NCI-H1092 treated with DMSO at 0.1 percent for 48 hours (cell line): ENCODE measurements around the gene RNF224.
"Not testable (repeated sequence)": the region's sequence is repeated elsewhere in the genome, so short reads cannot be mapped to it uniquely, and the experiment has no call there.

ENCODE experiments used
- DNase-seq: peaks from one replicate; lab custom pipeline; 2025; lab: John Stamatoyannopoulos, UW

RNF224 gene

DNA sequence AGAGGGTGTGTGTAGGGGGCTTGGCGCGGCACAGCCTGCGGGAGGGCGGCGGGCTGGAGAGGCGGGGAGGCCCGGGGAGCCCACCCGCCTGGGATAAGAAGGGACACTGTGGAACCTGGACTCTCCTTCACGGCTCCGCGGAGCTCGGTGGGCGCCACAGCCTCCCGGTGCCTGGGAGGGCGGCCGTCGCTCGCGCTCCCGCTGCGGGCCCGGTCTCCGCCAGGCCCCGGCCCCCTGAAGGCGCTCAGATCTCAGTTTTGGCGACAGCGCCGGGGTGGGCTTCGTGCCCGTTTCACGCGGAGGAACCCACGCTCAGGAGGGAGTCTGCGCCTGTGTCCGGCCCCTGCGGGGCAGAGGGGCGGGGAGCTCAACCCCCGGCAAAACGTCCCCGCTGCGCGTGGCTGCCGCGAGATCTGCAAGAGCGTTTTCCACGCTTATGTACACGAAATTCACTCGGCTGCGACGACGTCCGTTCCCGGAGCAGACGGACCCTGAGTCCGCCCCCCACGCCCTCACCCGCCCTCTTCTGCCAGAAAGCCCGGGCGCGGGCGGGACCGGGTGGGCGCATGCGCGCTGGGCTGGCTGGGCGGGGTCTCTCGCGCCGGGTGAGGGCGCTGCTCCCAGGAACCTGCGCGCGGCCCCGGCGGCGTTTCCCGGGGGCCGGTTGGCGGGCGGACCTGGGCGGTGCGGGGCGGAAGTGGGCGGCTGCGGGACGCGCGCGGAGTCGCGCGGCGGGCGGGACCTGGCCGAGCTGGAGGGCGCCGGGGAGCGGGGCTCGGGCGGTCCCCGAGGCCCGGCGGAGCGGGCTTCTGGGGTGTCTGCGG is 27.5 kb downstream of the RNF224 start, which contains the start of gene NELFB:
NELFB (plus strand) TSS at position 704 of the 824 bp plus-strand sequence.
- DNase-seq: peak; percentile 90

DNA sequence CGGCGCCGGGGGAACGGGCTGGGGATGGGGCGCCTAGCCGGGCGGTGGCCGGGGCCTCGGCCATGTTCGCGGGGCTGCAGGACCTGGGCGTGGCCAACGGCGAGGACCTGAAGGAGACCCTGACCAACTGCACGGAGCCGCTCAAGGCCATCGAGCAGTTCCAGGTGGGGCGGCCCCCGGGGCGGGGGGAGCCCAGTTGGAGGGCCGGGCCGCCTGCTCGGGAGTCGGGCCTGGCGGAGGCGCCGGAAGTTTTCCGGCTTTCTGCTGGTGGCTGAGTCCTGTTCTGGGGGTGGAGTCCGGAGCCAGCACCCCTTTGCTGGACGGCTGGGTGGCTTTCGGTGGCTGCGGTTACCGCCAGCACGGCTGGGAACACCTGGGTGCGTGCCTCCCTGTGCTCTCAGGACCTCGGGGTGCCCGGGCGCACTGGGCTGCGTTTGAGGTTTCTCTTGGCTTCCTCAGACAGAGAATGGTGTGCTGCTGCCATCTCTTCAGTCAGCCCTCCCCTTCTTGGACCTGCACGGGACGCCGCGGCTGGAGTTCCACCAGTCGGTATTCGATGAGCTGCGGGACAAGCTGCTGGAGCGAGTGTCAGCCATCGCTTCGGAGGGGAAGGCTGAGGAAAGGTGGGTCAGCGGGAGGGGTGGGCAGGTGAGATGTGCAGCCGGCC is 28.3 kb downstream of the RNF224 start:
- DNase-seq: no peak

DNA sequence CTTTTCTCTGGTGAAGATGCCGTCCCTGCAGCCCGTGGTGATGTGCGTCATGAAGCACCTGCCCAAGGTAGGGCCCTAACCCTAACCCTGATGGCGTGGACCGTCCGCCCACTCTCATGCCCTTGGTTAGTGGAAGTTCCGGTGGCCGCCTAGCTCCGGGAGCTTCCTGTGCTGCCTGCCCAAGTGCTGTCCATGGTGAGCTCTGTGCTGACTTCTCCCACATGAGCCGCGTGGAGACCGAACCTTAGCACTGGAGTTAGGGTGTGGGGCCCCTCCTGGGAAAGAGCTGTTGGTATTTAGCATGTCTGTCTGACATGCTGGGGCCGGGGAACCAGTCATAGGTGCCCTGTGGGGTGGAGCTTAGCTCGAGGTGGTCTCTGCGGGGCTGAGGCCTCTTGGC is 29.1 kb downstream of the RNF224 start:
- no peak for DNase-seq

DNA sequence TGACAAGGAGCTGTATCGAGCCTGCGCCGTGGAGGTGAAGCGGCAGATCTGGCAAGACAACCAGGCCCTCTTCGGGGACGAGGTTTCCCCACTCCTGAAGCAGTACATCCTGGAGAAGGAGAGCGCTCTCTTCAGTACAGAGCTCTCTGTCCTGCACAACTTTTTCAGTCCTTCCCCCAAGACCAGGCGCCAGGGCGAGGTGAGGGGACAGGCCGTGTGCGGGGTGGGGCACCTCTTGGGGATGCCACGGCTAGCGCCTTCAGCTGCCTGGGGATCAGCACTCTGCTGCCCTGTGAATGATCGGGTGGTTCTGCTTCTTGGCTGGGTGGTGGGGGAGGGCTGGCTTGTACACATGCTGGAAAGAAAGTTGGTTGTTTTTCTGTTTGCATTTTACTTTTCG is 29.6 kb downstream of the RNF224 start:
- no peak for DNase-seq

DNA sequence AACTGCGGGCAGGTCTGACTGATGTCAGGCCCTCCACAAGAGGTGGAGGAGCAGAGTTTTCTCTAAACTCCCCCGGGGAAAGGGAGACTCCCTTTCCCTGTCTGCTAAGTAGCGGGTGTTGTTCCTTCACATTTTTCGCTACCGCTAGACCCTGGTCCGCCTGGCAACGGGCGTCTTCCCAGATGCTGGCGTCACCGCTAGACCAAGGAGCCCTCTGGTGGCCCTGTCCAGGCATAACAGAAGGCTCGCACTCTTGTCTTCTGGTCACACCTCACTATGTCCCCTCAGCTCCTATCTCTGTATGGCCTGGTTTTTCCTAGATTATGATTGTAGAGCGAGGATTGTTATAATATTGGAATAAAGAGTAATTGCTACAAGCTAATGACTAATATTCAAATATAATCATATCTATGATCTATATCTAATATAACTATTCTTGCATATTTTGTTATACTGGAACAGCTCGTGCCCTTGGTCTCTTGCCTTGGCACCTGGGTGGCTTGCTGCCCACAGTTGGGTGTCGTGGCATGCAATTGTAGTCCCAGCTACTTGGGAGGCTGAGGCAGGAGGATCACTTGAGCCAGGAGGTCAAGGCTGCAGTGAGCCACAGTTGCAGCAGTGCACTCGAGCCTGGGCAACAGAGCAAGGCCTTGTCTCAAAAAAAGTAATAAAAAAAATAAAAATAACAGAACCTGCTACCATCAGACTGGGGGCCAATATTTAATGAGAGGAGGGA is 35.0 kb downstream of the RNF224 start:
- not testable (repeated sequence) for DNase-seq

DNA sequence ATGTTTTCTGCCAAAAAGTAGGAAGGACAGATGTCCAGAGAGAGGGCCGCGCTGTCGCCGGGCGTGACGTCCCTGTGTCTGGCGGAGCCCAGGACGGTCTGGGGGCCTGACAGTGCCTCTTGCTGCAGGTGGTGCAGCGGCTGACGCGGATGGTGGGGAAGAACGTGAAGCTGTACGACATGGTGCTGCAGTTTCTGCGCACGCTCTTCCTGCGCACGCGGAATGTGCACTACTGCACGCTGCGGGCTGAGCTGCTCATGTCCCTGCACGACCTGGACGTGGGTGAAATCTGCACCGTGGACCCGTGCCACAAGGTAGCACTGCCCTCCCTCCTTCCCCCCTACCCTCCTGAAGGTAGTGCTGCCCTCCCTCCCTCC is 35.6 kb downstream of the RNF224 start:
- no peak for DNase-seq

DNA sequence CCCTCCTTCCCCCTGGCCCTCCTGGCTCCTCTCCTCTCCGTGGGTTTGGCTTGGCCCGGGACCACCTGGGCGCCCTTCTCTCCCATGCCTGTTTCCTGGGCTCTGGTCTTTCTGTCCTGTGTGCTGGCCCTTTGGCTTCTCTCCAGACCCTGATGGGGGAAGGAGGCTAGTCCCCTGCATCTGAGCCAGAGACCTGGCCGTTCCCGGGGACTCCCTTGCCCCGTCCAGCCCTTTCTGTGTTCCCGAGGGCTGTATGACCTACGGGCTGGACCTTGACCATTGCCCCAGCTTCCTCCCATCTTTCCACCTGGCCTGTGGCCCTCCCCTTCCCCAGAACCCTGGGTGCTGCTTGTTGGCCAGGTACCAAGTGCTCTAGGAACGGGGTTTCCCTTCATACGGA is 36.2 kb downstream of the RNF224 start:
- DNase-seq: no peak

DNA sequence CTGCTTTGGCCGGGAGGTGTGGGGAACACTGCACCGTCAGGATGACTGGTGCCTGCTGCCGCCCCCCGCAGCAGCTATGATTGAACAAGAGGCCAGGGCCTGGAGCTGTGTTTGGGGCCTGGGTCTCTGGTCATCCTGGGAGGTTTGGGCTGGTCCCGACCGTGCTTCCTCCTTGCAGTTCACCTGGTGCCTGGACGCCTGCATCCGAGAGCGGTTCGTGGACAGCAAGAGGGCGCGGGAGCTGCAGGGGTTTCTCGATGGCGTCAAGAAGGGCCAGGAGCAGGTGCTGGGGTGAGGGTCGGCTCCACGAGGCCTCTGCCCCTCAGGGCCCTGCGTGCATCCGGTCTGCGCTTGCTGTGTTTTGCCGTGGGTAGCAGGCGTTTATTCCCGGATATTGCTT is 36.8 kb downstream of the RNF224 start:
- DNase-seq: no peak

DNA sequence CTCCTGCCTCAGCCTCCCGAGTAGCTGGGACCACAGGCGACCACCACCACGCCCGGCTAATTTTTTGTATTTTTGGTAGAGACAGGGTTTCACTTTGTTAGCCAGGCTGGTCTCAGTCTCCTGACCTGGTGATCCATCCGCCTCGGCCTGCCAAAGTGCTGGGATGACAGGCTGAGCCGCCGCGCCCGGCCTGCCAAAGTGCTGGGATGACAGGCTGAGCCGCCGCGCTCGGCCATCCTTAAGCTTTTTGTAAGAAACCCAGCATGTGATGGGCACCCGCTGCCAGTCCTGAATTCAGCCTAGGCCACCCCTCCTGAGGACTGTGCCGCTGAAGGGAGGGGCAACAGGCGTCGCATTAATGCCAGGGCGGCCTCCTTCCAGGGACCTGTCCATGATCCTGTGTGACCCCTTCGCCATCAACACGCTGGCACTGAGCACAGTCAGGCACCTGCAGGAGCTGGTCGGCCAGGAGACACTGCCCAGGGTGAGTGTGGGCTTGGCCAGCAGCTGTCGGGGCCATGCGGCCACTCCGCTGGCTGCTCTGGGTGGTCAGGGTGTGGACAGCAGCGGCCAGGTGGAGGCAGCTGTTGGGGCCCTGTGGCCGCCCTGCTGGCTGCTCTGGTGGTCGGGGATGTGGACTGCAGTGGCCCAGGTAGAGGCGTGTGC is 38.3 kb downstream of the RNF224 start:
- no peak for DNase-seq

DNA sequence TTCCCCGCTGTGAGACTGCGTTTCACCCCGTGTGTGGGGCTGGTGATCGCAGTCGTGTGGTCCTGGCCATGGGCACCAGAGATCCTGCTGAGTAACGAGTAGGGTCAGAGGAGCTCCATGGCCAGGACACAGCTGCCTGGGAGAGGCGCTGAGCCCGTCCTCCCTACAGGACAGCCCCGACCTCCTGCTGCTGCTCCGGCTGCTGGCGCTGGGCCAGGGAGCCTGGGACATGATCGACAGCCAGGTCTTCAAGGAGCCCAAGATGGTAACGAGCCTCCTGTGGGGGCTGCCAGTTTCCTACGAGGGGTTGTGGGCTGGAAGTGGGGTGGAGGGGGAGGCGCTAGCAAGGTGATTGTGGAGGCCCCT is 38.8 kb downstream of the RNF224 start:
- no peak for DNase-seq

DNA sequence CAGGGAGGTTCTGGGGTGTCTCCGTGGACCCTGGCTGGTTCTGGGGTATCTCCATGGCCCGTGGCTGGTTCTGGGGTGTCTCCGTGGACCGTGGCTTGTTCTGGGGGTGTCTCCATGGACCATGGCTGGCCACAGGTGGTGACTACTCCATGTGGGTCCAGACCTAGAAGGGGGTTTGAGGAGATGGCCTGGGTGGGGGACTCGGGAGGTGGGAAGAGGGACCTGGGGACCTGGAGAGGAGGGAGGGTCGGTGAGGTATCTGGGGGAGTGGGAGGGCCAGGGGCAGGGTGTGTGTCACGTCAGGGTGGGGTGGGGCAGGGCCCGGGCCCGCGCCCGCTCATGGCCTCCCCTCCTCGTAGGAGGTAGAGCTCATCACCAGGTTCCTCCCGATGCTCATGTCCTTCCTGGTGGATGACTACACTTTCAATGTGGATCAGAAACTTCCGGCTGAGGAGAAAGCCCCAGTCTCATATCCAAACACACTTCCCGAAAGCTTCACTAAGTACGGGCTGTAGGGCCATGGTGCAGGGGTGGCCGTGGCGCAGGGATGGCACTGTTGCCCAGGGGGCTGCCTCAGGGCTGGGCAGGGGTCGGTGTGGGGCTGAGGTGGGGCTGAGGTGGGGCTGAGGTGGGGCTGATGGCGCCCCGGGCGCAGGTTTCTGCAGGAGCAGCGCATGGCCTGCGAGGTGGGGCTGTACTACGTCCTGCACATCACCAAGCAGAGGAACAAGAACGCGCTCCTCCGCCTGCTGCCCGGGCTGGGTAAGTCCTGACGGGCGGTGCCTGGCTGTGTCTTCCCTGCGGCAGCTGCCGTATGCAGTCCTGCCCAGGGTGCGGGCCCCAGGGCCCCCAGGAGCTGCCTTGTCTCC is 39.5 kb downstream of the RNF224 start:
- DNase-seq: no peak

DNA sequence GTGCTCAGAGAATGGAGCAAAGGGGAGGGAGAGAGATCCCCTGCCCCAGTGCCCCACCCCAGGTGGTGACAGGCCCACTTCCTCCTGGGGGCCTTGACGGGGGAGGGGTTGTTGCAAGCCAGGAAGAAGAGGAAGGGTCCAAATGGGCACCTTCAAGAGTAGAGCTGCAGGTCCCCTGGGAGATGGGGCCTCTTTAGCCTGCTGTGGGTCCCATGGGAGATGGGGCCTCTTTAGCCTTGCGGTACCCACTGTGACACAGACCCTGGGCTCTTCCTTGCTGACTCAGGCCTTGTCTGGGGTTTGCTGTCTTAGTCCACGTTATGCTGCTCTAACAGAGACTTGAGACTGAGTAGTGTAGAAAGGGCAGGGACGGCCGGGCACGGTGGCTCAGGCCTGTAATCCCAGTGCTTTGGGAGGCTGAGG is 40.6 kb downstream of the RNF224 start:
- no peak for DNase-seq

DNA sequence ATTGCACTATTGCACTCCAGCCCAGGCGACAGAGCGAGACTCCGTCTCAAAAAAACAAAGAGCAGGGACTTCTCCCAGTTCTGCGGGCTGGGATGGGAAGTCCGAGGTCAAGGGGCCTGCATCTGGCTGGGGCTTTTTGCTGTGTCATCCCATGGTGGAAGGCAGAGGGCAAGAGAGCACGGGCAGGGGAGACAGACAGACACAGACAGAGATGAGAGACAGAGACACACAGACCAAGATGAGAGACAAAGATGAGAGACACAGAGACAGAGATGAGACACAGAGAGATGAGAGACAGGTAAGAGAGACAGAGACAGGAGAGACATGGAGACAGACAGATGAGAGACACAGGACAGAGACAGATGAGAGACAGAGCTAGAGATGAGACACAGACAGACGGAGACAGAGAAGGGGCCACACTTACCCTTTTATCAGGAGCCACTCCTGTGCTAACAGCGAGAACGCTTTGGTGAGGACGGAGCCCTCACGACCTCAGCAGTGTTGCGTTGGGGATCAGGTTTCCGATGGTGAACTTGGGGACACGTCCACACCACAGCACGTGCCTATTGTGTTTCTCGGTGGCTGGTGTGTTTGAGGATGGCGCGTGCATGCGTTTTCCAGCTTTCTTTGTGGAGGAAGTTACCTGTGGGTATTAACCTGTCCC is 41.4 kb downstream of the RNF224 start:
- DNase-seq: no peak

DNA sequence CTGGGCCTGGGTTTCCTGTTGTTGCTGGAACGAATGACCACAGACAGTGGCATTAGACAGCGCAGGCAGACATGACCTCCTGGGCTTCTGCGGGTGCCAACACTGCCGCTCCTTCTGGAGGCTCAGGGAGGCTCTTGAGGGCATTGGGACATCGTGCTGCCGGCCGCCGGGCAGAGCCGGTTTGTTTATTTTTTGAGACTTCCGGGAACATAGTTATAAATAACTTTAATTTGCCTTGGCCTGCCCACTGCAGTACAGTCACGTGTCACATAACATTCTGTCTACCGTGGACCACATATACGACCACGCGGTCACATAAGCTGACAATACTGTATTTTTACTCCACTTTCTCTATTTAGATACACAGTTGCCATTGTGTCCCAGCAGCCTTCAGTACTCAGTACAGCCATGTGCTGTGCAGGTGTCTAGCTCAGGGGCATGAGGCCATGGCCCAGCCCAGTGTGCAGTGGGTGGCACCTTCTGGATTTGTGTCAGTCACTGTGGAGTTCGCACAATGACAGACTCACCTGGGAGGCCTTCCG is 42.0 kb downstream of the RNF224 start:
- DNase-seq: no peak

DNA sequence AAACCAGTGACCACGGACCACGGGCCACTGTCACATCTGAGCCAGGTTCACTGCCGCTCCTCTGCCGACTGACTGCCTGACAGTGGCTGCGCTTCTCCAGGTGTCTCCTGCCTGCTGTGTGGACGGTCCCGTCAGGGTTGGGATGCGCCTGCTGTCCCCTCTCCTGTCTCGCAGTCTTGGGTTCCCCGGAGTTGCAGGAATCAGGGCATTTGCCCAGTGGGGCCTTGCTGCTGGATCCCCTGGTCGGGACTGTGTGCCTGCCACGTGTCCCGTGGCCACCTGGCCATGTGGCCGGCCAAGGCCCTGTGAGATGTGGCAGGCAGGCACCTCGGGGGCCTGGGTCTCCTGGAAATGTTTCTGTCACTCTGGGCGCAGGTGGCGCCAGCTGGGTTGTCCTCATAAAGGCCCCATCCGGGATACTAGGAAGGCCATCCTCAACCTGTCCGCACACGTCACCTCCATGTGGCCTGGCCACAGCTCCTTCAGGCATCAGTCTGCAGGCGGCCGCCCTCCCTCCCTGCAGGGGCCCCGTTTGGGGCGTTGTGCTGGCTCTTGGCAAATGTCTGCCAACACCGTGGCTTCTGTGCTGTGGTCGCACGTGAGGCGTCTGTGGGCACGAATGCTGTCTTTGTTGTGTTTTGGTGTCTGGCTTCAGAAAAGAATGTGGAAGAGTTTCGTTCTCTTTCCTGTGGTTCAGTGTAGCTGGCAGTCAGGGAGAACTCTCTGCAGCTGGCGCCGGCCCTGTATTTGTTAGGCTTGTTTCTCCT is 43.8 kb downstream of the RNF224 start:
- no peak for DNase-seq

DNA sequence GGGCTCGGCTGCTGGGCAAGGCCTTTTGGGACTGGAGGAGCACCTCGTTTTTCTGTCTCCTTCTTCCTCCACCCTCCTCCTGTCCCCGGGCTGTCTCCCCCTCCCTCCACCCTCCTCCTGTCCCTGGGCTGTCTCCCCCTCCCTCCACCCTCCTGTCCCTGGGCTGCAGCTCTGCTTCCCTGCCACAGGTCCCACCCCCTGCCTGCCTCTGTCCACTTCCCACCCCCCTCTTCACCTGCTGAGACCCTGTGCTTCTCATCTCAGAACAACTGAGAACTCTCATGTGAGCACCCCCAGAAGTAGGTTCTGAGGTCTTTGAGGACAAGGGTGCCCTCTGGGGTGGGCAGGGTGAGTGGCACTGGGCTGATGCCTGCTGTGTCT is 44.4 kb downstream of the RNF224 start:
- no peak for DNase-seq

DNA sequence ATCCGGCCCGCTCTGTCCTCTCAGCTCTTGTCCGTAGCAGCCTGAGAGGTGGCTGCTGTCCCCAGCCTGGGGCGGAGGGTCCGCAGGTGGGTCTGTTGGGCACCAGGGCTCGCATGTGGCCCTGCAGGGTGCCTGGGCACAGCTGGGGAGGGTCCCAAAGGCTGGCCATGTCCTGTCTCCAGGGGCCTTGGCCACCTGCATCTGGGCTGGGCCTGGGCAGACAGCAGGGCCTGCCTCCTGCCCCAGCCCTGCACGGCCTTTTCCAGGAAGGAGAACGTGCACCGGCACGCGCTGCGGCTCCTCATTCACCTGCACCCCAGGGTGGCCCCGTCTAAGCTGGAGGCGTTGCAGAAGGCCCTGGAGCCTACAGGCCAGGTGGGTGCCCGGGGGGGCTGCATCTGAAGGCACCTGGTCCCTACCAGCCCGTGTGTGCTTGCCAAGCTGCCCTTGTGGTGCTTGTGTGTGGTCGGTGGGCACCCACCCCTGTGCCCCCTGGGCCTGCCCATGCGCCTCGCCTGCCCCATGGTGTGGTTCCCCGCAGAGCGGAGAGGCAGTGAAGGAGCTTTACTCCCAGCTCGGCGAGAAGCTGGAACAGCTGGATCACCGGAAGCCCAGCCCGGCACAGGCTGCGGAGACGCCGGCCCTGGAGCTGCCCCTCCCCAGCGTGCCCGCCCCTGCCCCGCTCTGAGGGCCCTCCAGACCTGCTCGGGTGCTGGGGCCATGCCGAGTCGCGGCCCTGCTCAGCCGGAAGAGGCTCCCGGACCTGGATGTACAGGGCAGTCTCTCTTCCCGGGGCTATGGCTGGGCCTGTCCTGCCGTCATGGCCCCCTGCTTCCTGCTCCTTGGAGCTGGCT is 45.2 kb downstream of the RNF224 start:
- DNase-seq: no peak

DNA sequence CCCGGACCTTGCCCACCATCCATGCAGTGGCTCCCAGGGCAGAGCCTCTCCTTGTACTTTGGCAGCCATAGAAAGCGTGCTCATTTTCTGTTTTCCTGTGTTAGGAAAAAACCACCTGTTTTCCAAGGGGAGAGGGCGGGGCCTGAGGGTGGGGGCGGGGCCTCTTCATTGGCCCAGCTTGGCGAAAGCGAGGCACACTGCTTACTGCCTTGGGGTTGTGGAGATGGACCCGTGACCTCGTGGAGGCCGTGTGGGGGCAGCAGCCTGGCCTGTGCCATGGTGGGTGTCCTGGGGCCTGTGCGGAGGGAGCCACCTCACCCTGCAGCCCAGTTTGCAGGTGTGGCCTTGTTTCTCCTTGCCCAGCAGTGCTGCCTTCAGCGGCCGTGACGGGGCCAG is 45.8 kb downstream of the RNF224 start:
- DNase-seq: no peak
